Keratinocyte (primary cell): ENCODE data around the gene RPS25.

ENCODE experiments used
- CTCF ChIP-seq, 3 experiments: IDR thresholded peaks in 1 of 3; conservative IDR thresholded peaks in 1 of 3; optimal IDR thresholded peaks in 1 of 3; 2 replicates in 2 of 3; 3 replicates in 1 of 3; pipeline versions ENCODE3 to v1.5.1; 2011; ENCODE audit warnings: low read length in 3 of 3, mild to moderate bottlenecking in 3 of 3, moderate library complexity in 2 of 3, control low read depth in 1 of 3, inconsistent platforms in 1 of 3; ENCODE audit not compliant: insufficient read depth in 2 of 3; ENCODE audit errors: extremely low read depth in 1 of 3
- EZH2 ChIP-seq: IDR thresholded peaks from one replicate; pipeline ENCODE4 v1.6.1; 2012; ENCODE audit warnings: inconsistent platforms, mild to moderate bottlenecking, low read length, moderate library complexity

- TF ChIP-seq EZH2 (no peak), CTCF (optimal IDR thresholded peaks at IDR 0.05 in 1 of 3, IDR thresholded peaks at IDR 0.05 in 1 of 3, conservative IDR thresholded peaks at IDR 0.05 in 1 of 3; ENCODE audit: extremely low read depth in 1 of 3, insufficient read depth in 2 of 3, low read length in 3 of 3) (no peak)
Observed at GRCh38 chr11:119021631-119022030, 3.5 kb upstream of the RPS25 start.
